Measurements from ENCODE around the gene CSH2. TPM values are rescaled to one million over a fixed set of nuclear protein-coding genes. Genes with fewer than 3 reads are reported as not detected.
"Not testable (repeated sequence)": the region's sequence is repeated elsewhere in the genome, so short reads cannot be mapped to it uniquely, and the experiment has no call there.

Gene CSH2
- total RNA-seq, 1 donor from 2014 or later: not detected

- no peak for TF ChIP-seq CTCF (IDR thresholded peaks at IDR 0.05)
- Histone ChIP-seq H3K4me3 (no peak overlapping the region), H3K27me3 (no peaks in the 10 kb centered on the region), H3K36me3 (no peaks in the 10 kb centered on the region), H3K9me3 (no peaks in the 10 kb centered on the region), H3K27ac (no peak overlapping the region), H3K4me1 (no peaks in the 10 kb centered on the region)
- DNase-seq (ENCODE audit: low spot score in 2 of 2): no peak
- intact Hi-C loops (cut with DNase I): no loop called here
Measured at GRCh38 chr17:63859257-63859656, 14.2 kb downstream of the CSH2 start.

GRCh38 chr17:63856425-63856824 is 17.1 kb downstream of the CSH2 start:
- intact Hi-C loops (cut with DNase I); H3K9me3 ChIP-seq; DNase-seq (ENCODE audit: low spot score in 2 of 2); H3K4me1 ChIP-seq; H3K36me3 ChIP-seq; H3K27me3 ChIP-seq; H3K4me3 ChIP-seq; H3K27ac ChIP-seq: not testable (repeated sequence)

GRCh38 chr17:63855185-63855584 is 18.3 kb downstream of the CSH2 start:
- Histone ChIP-seq H3K27me3 (no peaks in the 10 kb centered on the region), H3K36me3 (no peaks in the 10 kb centered on the region), H3K4me1 (no peaks in the 10 kb centered on the region), H3K9me3 (no peaks in the 10 kb centered on the region), H3K27ac (no peak overlapping the region), H3K4me3 (no peak overlapping the region)
- DNase-seq (ENCODE audit: low spot score in 2 of 2): no peak
- intact Hi-C loops (cut with DNase I): no loop called here
- TF ChIP-seq CTCF (IDR thresholded peaks at IDR 0.05): no peak

- Histone ChIP-seq H3K36me3 (no peaks in the 10 kb centered on the region), H3K4me1 (no peaks in the 10 kb centered on the region), H3K27me3 (no peaks in the 10 kb centered on the region), H3K27ac (no peak overlapping the region), H3K4me3 (no peak overlapping the region), H3K9me3 (no peaks in the 10 kb centered on the region)
- no peak for DNase-seq (ENCODE audit: low spot score in 2 of 2)
- intact Hi-C loops (cut with DNase I): no loop called here
- TF ChIP-seq CTCF (IDR thresholded peaks at IDR 0.05): no peak
Measured at GRCh38 chr17:63854709-63855108, 18.8 kb downstream of the CSH2 start.

GRCh38 chr17:63853260-63853659 is 20.2 kb downstream of the CSH2 start:
- H3K27me3 ChIP-seq: no peaks in the 10 kb centered on the region
- H3K9me3 ChIP-seq: no peaks in the 10 kb centered on the region
- DNase-seq (ENCODE audit: low spot score in 2 of 2): no peak
- no peak overlapping the region for H3K4me3 ChIP-seq
- H3K4me1 ChIP-seq: peaks cover 3 to 4% of the 10 kb centered on the region in 2 donors
- no peaks in the 10 kb centered on the region for H3K36me3 ChIP-seq
- H3K27ac ChIP-seq: no peak overlapping the region
- TF ChIP-seq CTCF (IDR thresholded peaks at IDR 0.05): no peak
- intact Hi-C loops (cut with DNase I): no loop called here

- Histone ChIP-seq H3K4me3 (no peak overlapping the region), H3K4me1 (peaks cover 3 to 4% of the 10 kb centered on the region in 2 donors), H3K9me3 (no peaks in the 10 kb centered on the region), H3K27me3 (no peaks in the 10 kb centered on the region), H3K27ac (no peak overlapping the region), H3K36me3 (no peaks in the 10 kb centered on the region)
- DNase-seq (ENCODE audit: low spot score in 2 of 2): no peak
- intact Hi-C loops (cut with DNase I): no loop called here
- no peak for TF ChIP-seq CTCF (IDR thresholded peaks at IDR 0.05)
Measured at GRCh38 chr17:63850401-63850800, 23.1 kb downstream of the CSH2 start.

All from ascending aorta (tissue), 2 donors.